ENCODE data around the gene RAD51AP2.

DNA sequence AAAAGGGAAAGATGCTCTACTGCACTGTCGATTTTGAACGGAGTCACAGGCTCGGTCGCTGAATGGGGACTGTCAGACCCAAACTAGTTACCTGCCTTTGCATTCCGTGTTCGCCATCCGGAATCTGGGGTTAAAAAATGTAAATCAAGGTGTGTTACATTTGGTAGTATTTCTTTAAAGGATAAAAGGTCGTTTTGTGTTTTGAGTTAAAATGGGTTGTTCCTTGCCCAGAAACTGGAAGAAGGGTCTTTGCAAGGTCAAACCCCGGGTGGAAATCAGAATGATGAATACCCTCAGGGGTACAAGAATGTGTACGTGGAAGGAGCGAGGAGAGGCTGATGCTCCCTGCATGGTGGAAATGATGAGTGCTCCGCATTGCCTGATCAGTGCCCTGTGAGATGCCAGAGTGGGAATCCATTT lies 23.3 kb upstream of the RAD51AP2 start:
- TF ChIP-seq, protein P1, sequence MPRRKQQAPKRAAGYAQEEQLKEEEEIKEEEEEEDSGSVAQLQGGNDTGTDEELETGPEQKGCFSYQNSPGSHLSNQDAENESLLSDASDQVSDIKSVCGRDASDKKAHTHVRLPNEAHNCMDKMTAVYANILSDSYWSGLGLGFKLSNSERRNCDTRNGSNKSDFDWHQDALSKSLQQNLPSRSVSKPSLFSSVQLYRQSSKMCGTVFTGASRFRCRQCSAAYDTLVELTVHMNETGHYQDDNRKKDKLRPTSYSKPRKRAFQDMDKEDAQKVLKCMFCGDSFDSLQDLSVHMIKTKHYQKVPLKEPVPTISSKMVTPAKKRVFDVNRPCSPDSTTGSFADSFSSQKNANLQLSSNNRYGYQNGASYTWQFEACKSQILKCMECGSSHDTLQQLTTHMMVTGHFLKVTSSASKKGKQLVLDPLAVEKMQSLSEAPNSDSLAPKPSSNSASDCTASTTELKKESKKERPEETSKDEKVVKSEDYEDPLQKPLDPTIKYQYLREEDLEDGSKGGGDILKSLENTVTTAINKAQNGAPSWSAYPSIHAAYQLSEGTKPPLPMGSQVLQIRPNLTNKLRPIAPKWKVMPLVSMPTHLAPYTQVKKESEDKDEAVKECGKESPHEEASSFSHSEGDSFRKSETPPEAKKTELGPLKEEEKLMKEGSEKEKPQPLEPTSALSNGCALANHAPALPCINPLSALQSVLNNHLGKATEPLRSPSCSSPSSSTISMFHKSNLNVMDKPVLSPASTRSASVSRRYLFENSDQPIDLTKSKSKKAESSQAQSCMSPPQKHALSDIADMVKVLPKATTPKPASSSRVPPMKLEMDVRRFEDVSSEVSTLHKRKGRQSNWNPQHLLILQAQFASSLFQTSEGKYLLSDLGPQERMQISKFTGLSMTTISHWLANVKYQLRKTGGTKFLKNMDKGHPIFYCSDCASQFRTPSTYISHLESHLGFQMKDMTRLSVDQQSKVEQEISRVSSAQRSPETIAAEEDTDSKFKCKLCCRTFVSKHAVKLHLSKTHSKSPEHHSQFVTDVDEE (CRISPR knock-in tag; IDR thresholded peaks at IDR 0.05), result no peak
- TF ChIP-seq ISL1 (CRISPR knock-in tag; IDR thresholded peaks at IDR 0.05) (no peak), PPARA (CRISPR knock-in tag; IDR thresholded peaks at IDR 0.05; ENCODE audit: borderline replicate concordance) (no peak), ZFP30 (CRISPR knock-in tag; IDR thresholded peaks at IDR 0.05) (no peak), BACH2 (CRISPR knock-in tag; IDR thresholded peaks at IDR 0.05; ENCODE audit: borderline replicate concordance) (no peak), ZNF70 (CRISPR knock-in tag; IDR thresholded peaks at IDR 0.05) (no peak)
- TF ChIP-seq, protein P2, sequence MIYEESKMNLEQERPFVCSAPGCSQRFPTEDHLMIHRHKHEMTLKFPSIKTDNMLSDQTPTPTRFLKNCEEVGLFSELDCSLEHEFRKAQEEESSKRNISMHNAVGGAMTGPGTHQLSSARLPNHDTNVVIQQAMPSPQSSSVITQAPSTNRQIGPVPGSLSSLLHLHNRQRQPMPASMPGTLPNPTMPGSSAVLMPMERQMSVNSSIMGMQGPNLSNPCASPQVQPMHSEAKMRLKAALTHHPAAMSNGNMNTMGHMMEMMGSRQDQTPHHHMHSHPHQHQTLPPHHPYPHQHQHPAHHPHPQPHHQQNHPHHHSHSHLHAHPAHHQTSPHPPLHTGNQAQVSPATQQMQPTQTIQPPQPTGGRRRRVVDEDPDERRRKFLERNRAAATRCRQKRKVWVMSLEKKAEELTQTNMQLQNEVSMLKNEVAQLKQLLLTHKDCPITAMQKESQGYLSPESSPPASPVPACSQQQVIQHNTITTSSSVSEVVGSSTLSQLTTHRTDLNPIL (CRISPR knock-in tag; IDR thresholded peaks at IDR 0.05; ENCODE audit: low read depth), result no peak
- TF ChIP-seq, protein P3, sequence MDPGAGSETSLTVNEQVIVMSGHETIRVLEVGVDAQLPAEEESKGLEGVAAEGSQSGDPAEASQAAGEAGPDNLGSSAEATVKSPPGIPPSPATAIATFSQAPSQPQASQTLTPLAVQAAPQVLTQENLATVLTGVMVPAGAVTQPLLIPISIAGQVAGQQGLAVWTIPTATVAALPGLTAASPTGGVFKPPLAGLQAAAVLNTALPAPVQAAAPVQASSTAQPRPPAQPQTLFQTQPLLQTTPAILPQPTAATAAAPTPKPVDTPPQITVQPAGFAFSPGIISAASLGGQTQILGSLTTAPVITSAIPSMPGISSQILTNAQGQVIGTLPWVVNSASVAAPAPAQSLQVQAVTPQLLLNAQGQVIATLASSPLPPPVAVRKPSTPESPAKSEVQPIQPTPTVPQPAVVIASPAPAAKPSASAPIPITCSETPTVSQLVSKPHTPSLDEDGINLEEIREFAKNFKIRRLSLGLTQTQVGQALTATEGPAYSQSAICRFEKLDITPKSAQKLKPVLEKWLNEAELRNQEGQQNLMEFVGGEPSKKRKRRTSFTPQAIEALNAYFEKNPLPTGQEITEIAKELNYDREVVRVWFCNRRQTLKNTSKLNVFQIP (CRISPR knock-in tag; IDR thresholded peaks at IDR 0.05; ENCODE audit: borderline replicate concordance, low read depth), result no peak
